HepG2 (cell line): Measurements from ENCODE around the gene AP3D1. TPM values are rescaled to one million over a fixed set of nuclear protein-coding genes. Genes with fewer than 3 reads are reported as not detected.

Experiments used
- ARNTL ChIP-seq: sonication (generic); formaldehyde crosslinking; IDR thresholded peaks from 2 replicates; pipeline ENCODE4 v1.4.0; 2020; ENCODE audit warnings: mild to moderate bottlenecking, missing genetic modification reagents
- BORCS8-MEF2B ChIP-seq: sonication (generic); formaldehyde crosslinking; IDR thresholded peaks from 2 replicates; pipeline ENCODE4 v1.8.0; 2022; ENCODE audit warnings: mild to moderate bottlenecking, missing genetic modification reagents
- CCAR2 ChIP-seq: fragments of 200-400 bp; formaldehyde crosslinking; optimal IDR thresholded peaks from 2 replicates; pipeline ENCODE3; 2018; ENCODE audit warnings: low read depth, mild to moderate bottlenecking, low read length, moderate library complexity
- CREBL2 ChIP-seq: sonication (generic); formaldehyde crosslinking; IDR thresholded peaks from 2 replicates; pipeline ENCODE4 v1.8.1; 2023; ENCODE audit warnings: missing genetic modification reagents, mild to moderate bottlenecking, borderline replicate concordance
- FOXP4 ChIP-seq: sonication (generic); formaldehyde crosslinking; IDR thresholded peaks from 2 replicates; pipeline ENCODE4 v1.4.0; 2020; ENCODE audit warnings: missing genetic modification reagents
- ISL2 ChIP-seq: sonication (generic); formaldehyde crosslinking; IDR thresholded peaks from 2 replicates; pipeline ENCODE4 v1.5.0; 2020; ENCODE audit warnings: missing genetic modification reagents
- MAFK ChIP-seq, 2 experiments: IDR thresholded peaks in 1 of 2; conservative IDR thresholded peaks in 1 of 2; 2 replicates each; pipeline ENCODE4 v1.6.1; 2011; ENCODE audit warnings: improper control_type of control experiment in 2 of 2, low read length in 2 of 2
- PCBP1 ChIP-seq: fragments of 200-400 bp; formaldehyde crosslinking; IDR thresholded peaks from 2 replicates; pipeline ENCODE4 v1.6.1; 2017; ENCODE audit warnings: mild to moderate bottlenecking, low read depth, low read length, borderline replicate concordance
- RXRB ChIP-seq: IDR thresholded peaks from 2 replicates; pipeline ENCODE4 v1.6.1; 2016; ENCODE audit warnings: borderline replicate concordance, missing genetic modification reagents, missing compliant biosample characterization
- SUZ12 ChIP-seq: fragments of 150-350 bp; IDR thresholded peaks from 2 replicates; pipeline ENCODE4 v1.6.1; 2014; ENCODE audit warnings: low read depth, low read length
- ZNF333 ChIP-seq: sonication (generic); formaldehyde crosslinking; IDR thresholded peaks from 2 replicates; pipeline ENCODE4 v1.4.0; 2020; ENCODE audit warnings: mild to moderate bottlenecking, missing genetic modification reagents, borderline replicate concordance
- ZNF354B ChIP-seq: sonication (generic); formaldehyde crosslinking; IDR thresholded peaks from 2 replicates; pipeline ENCODE4 v1.8.0; 2022; ENCODE audit warnings: mild to moderate bottlenecking, missing genetic modification reagents
- ZNF430 ChIP-seq: sonication (generic); formaldehyde crosslinking; IDR thresholded peaks from 2 replicates; pipeline ENCODE4 v1.9.0; 2021; ENCODE audit warnings: mild to moderate bottlenecking, missing genetic modification reagents
- ZNF549 ChIP-seq: sonication (generic); formaldehyde crosslinking; IDR thresholded peaks from 2 replicates; pipeline ENCODE4 v1.5.0; 2020; ENCODE audit warnings: missing genetic modification reagents
- ZNF740 ChIP-seq: sonication (generic); formaldehyde crosslinking; IDR thresholded peaks from 2 replicates; pipeline ENCODE4 v1.4.0; 2020; ENCODE audit warnings: missing genetic modification reagents
- ZNF788 ChIP-seq: sonication (generic); formaldehyde crosslinking; IDR thresholded peaks from 2 replicates; pipeline ENCODE4 v1.5.0; 2020; ENCODE audit warnings: mild to moderate bottlenecking, missing genetic modification reagents, borderline replicate concordance
- ZNF800 ChIP-seq: sonication (generic); formaldehyde crosslinking; IDR thresholded peaks from 2 replicates; pipeline ENCODE4 v1.4.0; 2020; ENCODE audit warnings: missing genetic modification reagents
- ZNF879 ChIP-seq: sonication (generic); formaldehyde crosslinking; IDR thresholded peaks from 2 replicates; pipeline ENCODE4 v1.8.1; 2023; ENCODE audit warnings: missing genetic modification reagents
- polyA plus RNA-seq, 8 experiments: library from polyadenylated mRNA; depleted of rRNA in 3 of 8; stranded (reverse) in 7 of 8; unstranded in 1 of 8; fragments of >200 nt; fragmentation: Illumina TruSeq in 4 of 8; extraction: Trizol in 4 of 8; gene quantifications; 2 replicates each; pipeline versions ENCODE4 v1.2.1 to v1.2.3, GENCODE V29; 2011 to 2016; ENCODE audit warnings: low read depth in 4 of 8, missing spikeins in 1 of 8, mixed read lengths in 1 of 8; ENCODE audit not compliant: insufficient read depth in 1 of 8
- total RNA-seq, 5 experiments: library from RNA; depleted of rRNA; stranded (reverse); fragments of >200 nt; fragmentation: Illumina TruSeq; extraction: Trizol; gene quantifications; 2 replicates each; pipeline ENCODE4 v1.2.3, GENCODE V29; 2016; ENCODE audit warnings: low read depth in 1 of 5

Gene AP3D1
- total and polyA plus RNA-seq, 2 of the 13 experiments (the other 11 are each of a cell fraction or from before 2014, with no cell fraction given) = 68.0 to 82.6 TPM

GRCh38 chr19:2168619-2169424, 17.5 kb upstream of the AP3D1 start (continued):
- TF ChIP-seq FOXP4 (CRISPR knock-in tag) = peak; percentile 85
- TF ChIP-seq ZNF549 (CRISPR knock-in tag) = no peak
- TF ChIP-seq PCBP1 = no peak
- TF ChIP-seq ZNF430 (CRISPR knock-in tag) = peak; percentile 72; the same call in 1 of the 2 replicates
- no peak for TF ChIP-seq ZNF879
- TF ChIP-seq ZNF788 = peak; percentile 97
- TF ChIP-seq BORCS8-MEF2B = 0 out of 2 replicates have a peak, but pooled peaks have one; percentile 24
- TF ChIP-seq SUZ12 = no peak
- 0 out of 4 replicates have a peak, but pooled peaks of 1 of the 2 experiments have one; percentile 9 for TF ChIP-seq MAFK (conservative IDR thresholded peaks at IDR 0.05 in 1 of 2, IDR thresholded peaks at IDR 0.05 in 1 of 2; ENCODE audit: low read length in 2 of 2)
- TF ChIP-seq ZNF354B = no peak
- TF ChIP-seq ZNF333 (CRISPR knock-in tag) = peak; percentile 20; the same call in 1 of the 2 replicates
- no peak for TF ChIP-seq CREBL2 (CRISPR knock-in tag)
- peak; percentile 83 for TF ChIP-seq ZNF800 (CRISPR knock-in tag)
- no peak for TF ChIP-seq CCAR2
- 0 out of 2 replicates have a peak, but pooled peaks have one; percentile 40 for TF ChIP-seq ZNF740
- TF ChIP-seq ARNTL (CRISPR knock-in tag) = peak; percentile 75
- TF ChIP-seq RXRB (CRISPR knock-in tag) = peak; percentile 85
- TF ChIP-seq ISL2 (CRISPR knock-in tag) = peak; percentile 85; the same call in 1 of the 2 replicates
